Measurements from ENCODE around the gene YBX2.

YBX2 gene

DNA sequence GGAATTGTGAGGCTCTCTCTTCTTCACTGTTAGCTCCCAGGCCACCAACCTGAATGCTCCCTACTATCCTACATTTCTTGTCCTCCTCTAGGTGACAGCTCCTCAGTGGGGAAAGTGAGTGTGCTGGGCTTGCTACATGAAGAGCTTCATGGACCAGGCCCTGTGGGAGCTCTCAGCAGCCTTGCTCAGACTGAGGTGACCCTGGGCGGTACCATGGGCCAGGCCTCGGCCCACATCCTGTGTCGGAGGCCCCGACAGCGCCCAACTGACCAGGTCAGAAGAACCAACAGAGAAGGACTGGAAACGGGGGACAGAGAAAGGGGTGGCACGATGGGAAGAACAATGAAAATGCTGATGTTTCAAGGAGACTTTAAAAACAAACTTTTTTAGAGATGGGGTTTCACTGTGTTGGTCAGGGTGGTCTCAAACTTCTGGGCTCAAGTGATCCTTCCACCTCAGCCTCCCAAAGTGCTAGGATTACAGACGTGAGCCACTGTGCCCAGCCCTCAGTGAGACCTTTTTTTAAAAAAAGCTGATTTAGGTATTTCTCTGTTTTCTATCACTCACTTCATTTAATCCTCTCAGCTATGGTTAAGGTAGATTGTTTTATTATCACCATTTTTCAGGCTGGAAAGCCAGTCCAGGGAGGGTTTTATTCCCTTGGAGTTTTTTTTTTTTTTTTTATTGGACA lies 37.5 kb downstream of the YBX2 start:
- Histone ChIP-seq H3K27ac (ENCODE audit: insufficient read depth, low read length, poor library complexity, severe bottlenecking) (no peak overlapping the region), H3K4me3 (ENCODE audit: insufficient read depth, low read depth, low read length, poor library complexity, severe bottlenecking) (no peak overlapping the region), H3K9me3 (ENCODE audit: control insufficient read depth, low read length) (no peaks in the 10 kb centered on the region), H3K27me3 (replicated peaks; ENCODE audit: control insufficient read depth, insufficient read depth, low read length, poor library complexity, severe bottlenecking) (no peaks in the 10 kb centered on the region), H3K4me1 (ENCODE audit: control insufficient read depth, insufficient read depth, low read length, poor library complexity, severe bottlenecking) (peaks cover 21% of the 10 kb centered on the region), H3K36me3 (ENCODE audit: control insufficient read depth, insufficient read depth, low read length) (peaks cover 23% of the 10 kb centered on the region)
- DNase-seq: no peak

DNA sequence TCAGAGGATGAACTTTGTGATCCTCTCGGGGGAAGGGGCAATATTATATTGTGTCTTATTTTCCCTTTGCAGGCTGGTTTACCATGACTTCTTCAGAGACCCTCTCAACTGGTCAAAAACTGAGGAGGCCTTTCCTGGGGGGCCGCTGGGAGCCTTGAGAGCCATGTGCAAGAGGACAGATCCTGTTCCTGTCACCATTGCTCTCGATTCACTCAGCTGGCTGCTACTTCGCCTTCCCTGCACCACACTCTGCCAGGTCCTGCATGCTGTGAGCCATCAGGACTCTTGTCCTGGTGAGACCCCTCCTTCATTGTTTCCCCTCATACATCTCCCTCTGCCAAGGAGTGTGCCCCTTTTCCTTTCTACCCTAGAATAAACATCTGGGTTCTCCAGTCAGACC lies 39.9 kb downstream of the YBX2 start:
- Histone ChIP-seq H3K27me3 (replicated peaks; ENCODE audit: control insufficient read depth, insufficient read depth, low read length, poor library complexity, severe bottlenecking) (no peaks in the 10 kb centered on the region), H3K27ac (ENCODE audit: insufficient read depth, low read length, poor library complexity, severe bottlenecking) (no peak overlapping the region), H3K9me3 (ENCODE audit: control insufficient read depth, low read length) (no peaks in the 10 kb centered on the region), H3K4me3 (ENCODE audit: insufficient read depth, low read depth, low read length, poor library complexity, severe bottlenecking) (no peak overlapping the region), H3K36me3 (ENCODE audit: control insufficient read depth, insufficient read depth, low read length) (peaks cover 23% of the 10 kb centered on the region), H3K4me1 (ENCODE audit: control insufficient read depth, insufficient read depth, low read length, poor library complexity, severe bottlenecking) (peaks cover 23% of the 10 kb centered on the region)
- no peak for DNase-seq

DNA sequence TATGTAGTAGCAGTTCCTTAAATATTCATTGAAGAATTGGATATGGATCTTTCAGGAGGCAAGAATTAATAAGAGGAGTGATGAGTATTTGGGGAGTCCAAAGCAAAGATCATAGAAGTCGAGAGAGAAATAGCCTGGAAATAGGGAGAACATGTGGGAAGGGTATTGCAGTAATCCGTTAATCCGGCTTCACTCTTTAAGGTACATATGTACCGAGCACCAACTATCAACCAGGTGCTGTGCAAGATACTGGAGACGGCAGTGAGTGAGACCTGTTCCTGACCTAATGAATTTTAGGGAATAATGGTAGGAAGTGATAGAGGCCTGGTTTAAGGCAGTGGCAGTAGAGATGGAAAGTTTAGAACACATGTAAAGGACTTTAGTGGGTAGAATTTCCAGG lies 41.4 kb downstream of the YBX2 start:
- H3K27me3 ChIP-seq (replicated peaks; ENCODE audit: control insufficient read depth, insufficient read depth, low read length, poor library complexity, severe bottlenecking): no peaks in the 10 kb centered on the region
- H3K9me3 ChIP-seq (ENCODE audit: control insufficient read depth, low read length): no peaks in the 10 kb centered on the region
- peaks cover 31% of the 10 kb centered on the region for H3K4me1 ChIP-seq (ENCODE audit: control insufficient read depth, insufficient read depth, low read length, poor library complexity, severe bottlenecking)
- H3K4me3 ChIP-seq (ENCODE audit: insufficient read depth, low read depth, low read length, poor library complexity, severe bottlenecking): peak overlapping the region; percentile 100
- no peak for DNase-seq
- peak overlapping the region; percentile 96 for H3K27ac ChIP-seq (ENCODE audit: insufficient read depth, low read length, poor library complexity, severe bottlenecking)
- H3K36me3 ChIP-seq (ENCODE audit: control insufficient read depth, insufficient read depth, low read length): peaks cover 14% of the 10 kb centered on the region

GRCh38 chr17:7252176-7253043 lies 42.0 kb downstream of the YBX2 start, which contains the start of gene ELP5:
TSS of gene ELP5 (plus strand) at chr17:7252215. CDS start at chr17:7252551, 336 bp downstream.
- peaks cover 31% of the 10 kb centered on the region for H3K4me1 ChIP-seq (ENCODE audit: control insufficient read depth, insufficient read depth, low read length, poor library complexity, severe bottlenecking)
- peak; percentile 79 to 86 (median 79) for DNase-seq
- H3K36me3 ChIP-seq (ENCODE audit: control insufficient read depth, insufficient read depth, low read length): peaks cover 14% of the 10 kb centered on the region
- H3K27me3 ChIP-seq (replicated peaks; ENCODE audit: control insufficient read depth, insufficient read depth, low read length, poor library complexity, severe bottlenecking): no peaks in the 10 kb centered on the region
- peak within 1 kb of the TSS; percentile 100 for H3K4me3 ChIP-seq (ENCODE audit: insufficient read depth, low read depth, low read length, poor library complexity, severe bottlenecking)
- H3K9me3 ChIP-seq (ENCODE audit: control insufficient read depth, low read length): no peaks in the 10 kb centered on the region
- peak within 1 kb of the TSS; percentile 96 for H3K27ac ChIP-seq (ENCODE audit: insufficient read depth, low read length, poor library complexity, severe bottlenecking)

DNA sequence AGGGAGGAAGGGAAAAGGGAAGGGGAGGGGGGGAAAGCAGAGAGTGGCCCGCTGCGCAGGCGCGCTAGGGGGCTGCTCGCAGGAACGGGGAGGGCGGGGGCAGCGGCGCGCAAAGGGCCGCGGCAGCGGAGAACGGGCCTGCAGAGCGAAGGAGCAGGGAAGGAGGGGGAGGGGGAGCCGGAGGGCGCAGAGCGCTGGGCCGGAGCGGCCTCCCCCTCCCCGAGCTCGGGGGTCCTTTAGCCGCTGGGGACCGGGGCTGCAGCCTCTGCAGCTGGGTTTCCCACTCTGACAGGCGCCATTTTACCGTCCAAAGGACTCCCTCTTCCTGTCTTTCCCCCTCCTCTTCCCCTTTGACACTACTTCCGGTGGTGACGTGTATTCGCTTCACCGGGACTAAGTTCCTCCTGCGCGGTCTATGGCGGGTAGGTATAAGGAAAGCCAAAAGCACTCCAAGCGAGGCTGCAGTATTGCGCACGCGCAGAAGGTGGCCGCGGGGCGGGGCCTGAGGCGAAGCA lies 42.7 kb downstream of the YBX2 start, which contains the start of gene CTDNEP1:
CTDNEP1 (minus strand) TSS at position 74 of the 515 bp plus-strand sequence. CDS start 438 bp downstream, outside the sequence.
- Histone ChIP-seq H3K27ac (ENCODE audit: insufficient read depth, low read length, poor library complexity, severe bottlenecking) (peak within 1 kb of the TSS; percentile 96), H3K4me1 (ENCODE audit: control insufficient read depth, insufficient read depth, low read length, poor library complexity, severe bottlenecking) (peaks cover 31% of the 10 kb centered on the region), H3K4me3 (ENCODE audit: insufficient read depth, low read depth, low read length, poor library complexity, severe bottlenecking) (peak within 1 kb of the TSS; percentile 100), H3K27me3 (replicated peaks; ENCODE audit: control insufficient read depth, insufficient read depth, low read length, poor library complexity, severe bottlenecking) (no peaks in the 10 kb centered on the region), H3K9me3 (ENCODE audit: control insufficient read depth, low read length) (no peaks in the 10 kb centered on the region), H3K36me3 (ENCODE audit: control insufficient read depth, insufficient read depth, low read length) (peaks cover 13% of the 10 kb centered on the region)
- DNase-seq: peak; percentile 97 to 100 (median 99)

DNA sequence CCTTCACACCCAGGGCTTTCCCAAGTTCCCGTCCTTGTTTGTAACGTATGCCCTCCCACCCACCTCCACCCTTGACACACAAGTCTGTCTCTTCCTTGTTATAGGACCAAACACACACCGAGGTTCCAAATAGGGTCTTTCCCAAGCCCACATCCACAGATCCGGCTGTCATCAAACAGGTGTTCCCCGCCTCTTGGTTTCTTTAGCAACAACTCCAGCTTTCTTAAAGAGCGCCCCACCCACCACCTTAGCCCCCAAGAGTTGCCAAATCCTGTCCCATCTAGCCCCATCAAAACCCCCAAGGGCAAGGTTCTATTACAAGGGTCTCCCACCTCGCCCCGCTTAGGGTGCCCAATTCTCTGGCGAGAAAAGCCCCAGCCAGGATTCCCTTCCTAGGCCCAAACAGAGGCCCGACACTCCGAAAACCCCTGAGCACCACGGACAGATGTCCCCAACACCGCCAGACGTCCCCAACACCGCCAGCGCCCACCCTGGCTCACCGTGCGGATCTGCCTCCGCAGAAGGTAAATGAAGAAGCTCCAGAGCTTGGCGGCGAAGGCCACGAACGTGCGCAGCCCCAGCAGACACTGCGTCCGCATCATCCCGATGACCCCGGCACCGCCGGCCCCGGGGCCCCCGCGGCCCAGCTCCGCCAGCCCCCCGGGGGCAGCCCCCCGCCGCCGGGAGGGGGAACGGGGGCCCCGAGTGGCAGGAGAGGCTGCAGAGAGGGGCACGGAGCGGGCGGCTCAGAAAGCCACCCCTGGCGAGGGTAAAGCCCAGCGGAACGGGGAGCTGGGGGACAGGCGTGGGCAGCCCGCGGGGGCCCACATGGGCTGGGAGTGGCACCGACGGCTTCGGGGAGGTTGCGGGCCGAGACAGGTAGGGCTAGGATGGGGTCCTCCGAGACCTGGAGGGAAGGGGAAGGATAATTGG lies 43.5 kb downstream of the YBX2 start:
- no peak for DNase-seq
- peaks cover 31% of the 10 kb centered on the region for H3K4me1 ChIP-seq (ENCODE audit: control insufficient read depth, insufficient read depth, low read length, poor library complexity, severe bottlenecking)

GRCh38 chr17:7249830-7250229 lies 44.6 kb downstream of the YBX2 start:
- DNase-seq: no peak
- Histone ChIP-seq H3K27me3 (replicated peaks; ENCODE audit: control insufficient read depth, insufficient read depth, low read length, poor library complexity, severe bottlenecking) (no peaks in the 10 kb centered on the region), H3K4me3 (ENCODE audit: insufficient read depth, low read depth, low read length, poor library complexity, severe bottlenecking) (peak overlapping the region; percentile 100), H3K36me3 (ENCODE audit: control insufficient read depth, insufficient read depth, low read length) (peaks cover 18% of the 10 kb centered on the region), H3K27ac (ENCODE audit: insufficient read depth, low read length, poor library complexity, severe bottlenecking) (peak overlapping the region; percentile 96), H3K4me1 (ENCODE audit: control insufficient read depth, insufficient read depth, low read length, poor library complexity, severe bottlenecking) (peaks cover 31% of the 10 kb centered on the region), H3K9me3 (ENCODE audit: control insufficient read depth, low read length) (no peaks in the 10 kb centered on the region)

More for the DNA sequence above, 43.5 kb downstream of the YBX2 start:
- Histone ChIP-seq H3K27ac (ENCODE audit: insufficient read depth, low read length, poor library complexity, severe bottlenecking) (peak overlapping the region; percentile 96), H3K9me3 (ENCODE audit: control insufficient read depth, low read length) (no peaks in the 10 kb centered on the region), H3K27me3 (replicated peaks; ENCODE audit: control insufficient read depth, insufficient read depth, low read length, poor library complexity, severe bottlenecking) (no peaks in the 10 kb centered on the region), H3K36me3 (ENCODE audit: control insufficient read depth, insufficient read depth, low read length) (peaks cover 17% of the 10 kb centered on the region), H3K4me3 (ENCODE audit: insufficient read depth, low read depth, low read length, poor library complexity, severe bottlenecking) (peak overlapping the region; percentile 100)

DNA sequence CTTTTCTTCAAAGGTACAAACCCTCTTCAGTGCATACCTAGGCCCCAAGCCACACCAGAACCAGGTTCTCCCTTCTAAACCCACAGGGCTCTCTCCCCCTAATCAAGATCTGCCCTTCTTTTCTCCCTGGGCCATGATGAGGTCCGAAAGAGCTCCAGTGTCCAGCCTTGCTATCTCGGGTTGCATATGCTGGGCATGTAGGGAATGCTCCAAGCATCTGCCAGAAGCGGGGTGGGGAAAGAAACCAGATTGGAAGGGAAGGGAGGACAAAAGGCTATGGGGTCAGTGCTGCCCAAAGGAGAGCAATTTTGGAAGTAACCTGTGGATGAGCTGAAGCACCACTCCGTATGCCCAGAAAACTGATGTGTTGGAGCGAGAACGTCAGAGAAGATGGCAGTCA lies 45.2 kb downstream of the YBX2 start:
- no peaks in the 10 kb centered on the region for H3K27me3 ChIP-seq (replicated peaks; ENCODE audit: control insufficient read depth, insufficient read depth, low read length, poor library complexity, severe bottlenecking)
- H3K36me3 ChIP-seq (ENCODE audit: control insufficient read depth, insufficient read depth, low read length): peaks cover 19% of the 10 kb centered on the region
- no peak for DNase-seq
- no peak overlapping the region for H3K4me3 ChIP-seq (ENCODE audit: insufficient read depth, low read depth, low read length, poor library complexity, severe bottlenecking)
- H3K9me3 ChIP-seq (ENCODE audit: control insufficient read depth, low read length): no peaks in the 10 kb centered on the region
- peaks cover 31% of the 10 kb centered on the region for H3K4me1 ChIP-seq (ENCODE audit: control insufficient read depth, insufficient read depth, low read length, poor library complexity, severe bottlenecking)
- peak overlapping the region; percentile 96 for H3K27ac ChIP-seq (ENCODE audit: insufficient read depth, low read length, poor library complexity, severe bottlenecking)

GRCh38 chr17:7248796-7249195 lies 45.6 kb downstream of the YBX2 start:
- H3K9me3 ChIP-seq (ENCODE audit: control insufficient read depth, low read length): no peaks in the 10 kb centered on the region
- H3K4me1 ChIP-seq (ENCODE audit: control insufficient read depth, insufficient read depth, low read length, poor library complexity, severe bottlenecking): peaks cover 31% of the 10 kb centered on the region
- H3K27me3 ChIP-seq (replicated peaks; ENCODE audit: control insufficient read depth, insufficient read depth, low read length, poor library complexity, severe bottlenecking): no peaks in the 10 kb centered on the region
- H3K36me3 ChIP-seq (ENCODE audit: control insufficient read depth, insufficient read depth, low read length): peaks cover 20% of the 10 kb centered on the region
- no peak overlapping the region for H3K4me3 ChIP-seq (ENCODE audit: insufficient read depth, low read depth, low read length, poor library complexity, severe bottlenecking)
- DNase-seq: no peak
- H3K27ac ChIP-seq (ENCODE audit: insufficient read depth, low read length, poor library complexity, severe bottlenecking): no peak overlapping the region

Data from effector memory CD4-positive, alpha-beta T cell (primary cell).